ENCODE results near the gene KSR1.

Gene KSR1

GRCh38 chr17:27542841-27543463, 86.7 kb downstream of the KSR1 start:
- H3K4me3 ChIP-seq, result no peak overlapping the region
- TF ChIP-seq CTCF (IDR thresholded peaks at IDR 0.05), result no peak
- DNase-seq (ENCODE audit: low spot score), result no peak
- peak overlapping the region in 1 of 2 donors; percentile 92 for H3K27ac ChIP-seq

- TF ChIP-seq CTCF (IDR thresholded peaks at IDR 0.05), result no peak
- no peak overlapping the region for H3K4me3 ChIP-seq
- H3K27ac ChIP-seq, result peak overlapping the region in 1 of 2 donors; percentile 92
- no peak for DNase-seq (ENCODE audit: low spot score)
Measured at GRCh38 chr17:27543464-27543856, 87.2 kb downstream of the KSR1 start.

GRCh38 chr17:27543958-27544349, 87.7 kb downstream of the KSR1 start:
- no peak for TF ChIP-seq CTCF (IDR thresholded peaks at IDR 0.05)
- Histone ChIP-seq H3K27ac (no peak overlapping the region), H3K4me3 (no peak overlapping the region)
- DNase-seq (ENCODE audit: low spot score), result no peak

GRCh38 chr17:27544350-27545131, 88.3 kb downstream of the KSR1 start:
- H3K27ac ChIP-seq, result no peak overlapping the region
- no peak for DNase-seq (ENCODE audit: low spot score)
- H3K4me3 ChIP-seq, result no peak overlapping the region
- TF ChIP-seq CTCF (IDR thresholded peaks at IDR 0.05), result no peak

GRCh38 chr17:27545562-27546229, 89.4 kb downstream of the KSR1 start:
- no peak for TF ChIP-seq CTCF (IDR thresholded peaks at IDR 0.05)
- no peak for DNase-seq (ENCODE audit: low spot score)
- no peak overlapping the region for H3K4me3 ChIP-seq
- no peak overlapping the region for H3K27ac ChIP-seq

- no peak for TF ChIP-seq CTCF (IDR thresholded peaks at IDR 0.05)
- H3K27ac ChIP-seq, result peak overlapping the region in 1 of 2 donors; percentile 36
Measured at GRCh38 chr17:27546624-27547300, 90.5 kb downstream of the KSR1 start.

More at GRCh38 chr17:27546624-27547300, 90.5 kb downstream of the KSR1 start:
- H3K4me3 ChIP-seq, result no peak overlapping the region
- DNase-seq (ENCODE audit: low spot score), result no peak
